Hepatocyte (in vitro differentiated cells): ENCODE data around the gene AP1G2. TPM values are rescaled to one million over a fixed set of nuclear protein-coding genes. Genes with fewer than 3 reads are reported as not detected.
"Not testable (repeated sequence)": the region's sequence is repeated elsewhere in the genome, so short reads cannot be mapped to it uniquely, and the experiment has no call there.

Source experiments
- DNase-seq: peaks from one replicate; pipeline ENCODE4 v3.0.0-alpha.2; 2016; ENCODE audit warnings: low spot score
- H2AFZ ChIP-seq: fragments of 200-600 bp; sonication (generic); 2 replicates; pipeline ENCODE4 v1.6.0; 2016; ENCODE audit warnings: antibody characterized with exemption, mild to moderate bottlenecking
- H3K27ac ChIP-seq: fragments of 200-600 bp; sonication (generic); 2 replicates; pipeline ENCODE4 v1.5.1; 2016; ENCODE audit warnings: mild to moderate bottlenecking
- H3K27me3 ChIP-seq: fragments of 200-600 bp; sonication (generic); 2 replicates; pipeline ENCODE4 v1.6.1; 2016
- H3K36me3 ChIP-seq: fragments of 200-600 bp; sonication (generic); replicated peaks from 2 replicates; pipeline ENCODE4 v1.5.1; 2016; ENCODE audit warnings: low read depth; ENCODE audit not compliant: insufficient read depth
- H3K4me1 ChIP-seq: fragments of 200-600 bp; sonication (generic); 2 replicates; pipeline ENCODE4 v1.5.1; 2016; ENCODE audit warnings: mild to moderate bottlenecking, moderate library complexity; ENCODE audit not compliant: insufficient read depth
- H3K4me2 ChIP-seq: fragments of 200-600 bp; sonication (generic); 2 replicates; pipeline ENCODE4 v1.6.0; 2016
- H3K4me3 ChIP-seq: fragments of 200-600 bp; sonication (generic); 2 replicates; pipeline ENCODE4 v1.5.1; 2016; ENCODE audit warnings: mild to moderate bottlenecking
- H3K79me2 ChIP-seq: fragments of 200-600 bp; sonication (generic); 2 replicates; pipeline ENCODE4 v1.6.0; 2017; ENCODE audit warnings: mild to moderate bottlenecking
- H3K9me2 ChIP-seq: fragments of 200-600 bp; sonication (generic); replicated peaks from 2 replicates; pipeline ENCODE4 v1.6.0; 2017; ENCODE audit warnings: mild to moderate bottlenecking; ENCODE audit not compliant: insufficient read depth
- H3K9me3 ChIP-seq: fragments of 200-600 bp; sonication (generic); 2 replicates; pipeline ENCODE4 v1.5.1; 2016; ENCODE audit warnings: low read depth, mild to moderate bottlenecking
- H4K20me1 ChIP-seq: fragments of 200-600 bp; sonication (generic); 2 replicates; pipeline ENCODE4 v1.6.0; 2016; ENCODE audit warnings: mild to moderate bottlenecking; ENCODE audit not compliant: insufficient read depth, poor library complexity, severe bottlenecking
- EZH2 ChIP-seq: fragments of 200-600 bp; sonication (generic); IDR thresholded peaks from 2 replicates; pipeline ENCODE4 v1.6.1; 2016; ENCODE audit warnings: antibody characterized with exemption, mild to moderate bottlenecking, borderline replicate concordance
- EZH2phosphoT487 ChIP-seq: fragments of 200-600 bp; sonication (generic); IDR thresholded peaks from one replicate; pipeline ENCODE4 v1.6.1; 2018; ENCODE audit warnings: antibody characterized with exemption, mild to moderate bottlenecking, low read depth, moderate library complexity; ENCODE audit not compliant: unreplicated experiment, severe bottlenecking
- WGBS: methylation state at CpG from one replicate; pipeline ENCODE4 v1.1.6; 2016; ENCODE audit warnings: low lambda C conversion rate; ENCODE audit errors: missing lambda C conversion rate; 5-methylcytosine and 5-hydroxymethylcytosine counted together
- polyA plus RNA-seq: library from polyadenylated mRNA; unstranded; fragments of >200 nt; fragmentation: Nextera tagmentation; extraction: Ambion mirVana; gene quantifications from 2 replicates; pipeline ENCODE4 v1.2.1, GENCODE V29; 2016
- total RNA-seq: library from RNA; depleted of rRNA; stranded (reverse); fragments of >200 nt; gene quantifications from 2 replicates; pipeline ENCODE4 v1.2.3, GENCODE V29; 2014
- TF ChIP-seq, protein P1 (sequence below): fragments of 200-600 bp; sonication (generic); IDR thresholded peaks from 2 replicates; pipeline ENCODE4 v1.5.1; 2016; ENCODE audit warnings: antibody characterized with exemption, mild to moderate bottlenecking; ENCODE audit not compliant: poor library complexity

The AP1G2 gene
- total and polyA plus RNA-seq, 2 experiments from 2014 or later, result 87.5 to 191 TPM

DNA sequence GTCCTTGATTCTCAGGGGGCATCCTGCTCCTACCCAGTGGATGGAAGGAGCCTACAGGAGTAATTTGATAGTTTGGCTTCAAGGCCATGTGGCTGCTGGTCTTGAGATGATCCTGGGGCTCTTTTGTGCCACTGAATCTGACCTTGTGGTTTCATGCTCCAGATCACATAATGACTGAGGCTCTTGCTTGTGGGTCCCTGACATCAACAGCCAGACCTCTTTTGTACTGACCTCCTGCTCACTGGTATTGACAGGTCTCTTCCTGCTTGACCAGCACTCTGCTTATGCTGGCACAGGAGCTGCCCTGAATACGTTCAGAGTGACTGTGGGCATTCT lies 34.2 kb upstream of the AP1G2 start:
- WGBS, result 52% methylated on average over 1 of the region's 1 CpG
- H3K36me3 ChIP-seq, result no peaks in the 10 kb centered on the region
- peak overlapping the region; percentile 12 for H3K27ac ChIP-seq

DNA sequence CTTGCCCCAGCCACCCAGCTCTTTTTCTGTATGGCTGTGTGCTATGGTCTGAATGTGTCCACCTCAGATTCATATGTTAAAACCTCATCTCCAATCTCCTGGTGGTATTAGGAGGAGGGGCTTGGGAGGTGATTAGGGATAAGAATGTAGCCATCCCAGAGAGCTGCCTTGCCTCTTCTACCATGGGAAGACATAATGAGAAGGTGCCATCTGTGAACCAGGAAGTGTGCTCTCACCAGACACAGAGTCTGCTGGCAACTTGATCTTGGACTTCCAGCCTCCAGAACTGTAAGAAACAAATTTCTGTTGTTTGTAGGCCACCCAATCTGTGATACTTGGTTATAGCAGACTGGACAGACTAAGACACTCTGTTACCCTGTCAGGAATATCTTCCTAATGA lies 33.8 kb upstream of the AP1G2 start:
- Histone ChIP-seq H2AFZ (no peak overlapping the region), H3K4me2 (no peak overlapping the region), H3K36me3 (no peaks in the 10 kb centered on the region), H3K4me3 (no peak overlapping the region), H3K4me1 (no peaks in the 10 kb centered on the region), H3K79me2 (no peaks in the 10 kb centered on the region), H3K9me2 (no peaks in the 10 kb centered on the region), H3K27ac (no peak overlapping the region), H3K9me3 (no peaks in the 10 kb centered on the region), H3K27me3 (no peaks in the 10 kb centered on the region), H4K20me1 (no peaks in the 10 kb centered on the region)
- TF ChIP-seq, protein P1, sequence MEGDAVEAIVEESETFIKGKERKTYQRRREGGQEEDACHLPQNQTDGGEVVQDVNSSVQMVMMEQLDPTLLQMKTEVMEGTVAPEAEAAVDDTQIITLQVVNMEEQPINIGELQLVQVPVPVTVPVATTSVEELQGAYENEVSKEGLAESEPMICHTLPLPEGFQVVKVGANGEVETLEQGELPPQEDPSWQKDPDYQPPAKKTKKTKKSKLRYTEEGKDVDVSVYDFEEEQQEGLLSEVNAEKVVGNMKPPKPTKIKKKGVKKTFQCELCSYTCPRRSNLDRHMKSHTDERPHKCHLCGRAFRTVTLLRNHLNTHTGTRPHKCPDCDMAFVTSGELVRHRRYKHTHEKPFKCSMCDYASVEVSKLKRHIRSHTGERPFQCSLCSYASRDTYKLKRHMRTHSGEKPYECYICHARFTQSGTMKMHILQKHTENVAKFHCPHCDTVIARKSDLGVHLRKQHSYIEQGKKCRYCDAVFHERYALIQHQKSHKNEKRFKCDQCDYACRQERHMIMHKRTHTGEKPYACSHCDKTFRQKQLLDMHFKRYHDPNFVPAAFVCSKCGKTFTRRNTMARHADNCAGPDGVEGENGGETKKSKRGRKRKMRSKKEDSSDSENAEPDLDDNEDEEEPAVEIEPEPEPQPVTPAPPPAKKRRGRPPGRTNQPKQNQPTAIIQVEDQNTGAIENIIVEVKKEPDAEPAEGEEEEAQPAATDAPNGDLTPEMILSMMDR, result no peak
- TF ChIP-seq EZH2phosphoT487 (no peak), EZH2 (no peak)
- DNase-seq, result no peak

More for the DNA sequence above, 34.2 kb upstream of the AP1G2 start:
- Histone ChIP-seq H3K9me2 (no peaks in the 10 kb centered on the region), H3K4me2 (no peak overlapping the region), H3K4me1 (no peaks in the 10 kb centered on the region), H3K4me3 (no peak overlapping the region), H3K9me3 (no peaks in the 10 kb centered on the region), H4K20me1 (no peaks in the 10 kb centered on the region), H2AFZ (no peak overlapping the region), H3K27me3 (no peaks in the 10 kb centered on the region), H3K79me2 (no peaks in the 10 kb centered on the region)
- TF ChIP-seq EZH2phosphoT487 (no peak), EZH2 (no peak)
- no peak for DNase-seq

DNA sequence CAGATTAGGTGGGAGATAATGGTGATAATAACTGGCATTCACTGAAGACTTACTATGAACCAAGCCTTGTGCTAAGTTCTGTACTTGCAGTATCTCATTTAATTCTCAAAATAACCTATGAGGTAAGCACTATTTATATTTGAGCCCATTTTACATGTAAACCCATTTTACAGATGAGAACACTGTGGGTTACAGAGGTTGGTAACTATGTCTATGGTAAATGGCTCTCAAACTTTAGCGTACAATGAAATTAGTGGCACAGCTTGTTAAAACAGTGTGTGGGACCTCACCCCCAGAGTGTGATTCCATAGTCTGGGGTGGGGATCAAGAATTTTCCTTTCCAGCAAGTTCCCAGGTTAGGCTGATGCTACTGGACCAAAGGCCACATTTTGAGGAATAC lies 33.2 kb upstream of the AP1G2 start:
- no peak for DNase-seq
- H3K4me3 ChIP-seq, result no peak overlapping the region
- no peaks in the 10 kb centered on the region for H3K4me1 ChIP-seq
- H3K9me3 ChIP-seq, result no peaks in the 10 kb centered on the region
- no peaks in the 10 kb centered on the region for H3K36me3 ChIP-seq
- H3K79me2 ChIP-seq, result no peaks in the 10 kb centered on the region
- no peaks in the 10 kb centered on the region for H3K9me2 ChIP-seq
- no peak for TF ChIP-seq EZH2
- TF ChIP-seq, protein P1, result no peak
- no peak for TF ChIP-seq EZH2phosphoT487
- no peak overlapping the region for H3K4me2 ChIP-seq
- no peaks in the 10 kb centered on the region for H3K27me3 ChIP-seq
- no peak overlapping the region for H2AFZ ChIP-seq
- H3K27ac ChIP-seq, result no peak overlapping the region
- H4K20me1 ChIP-seq, result no peaks in the 10 kb centered on the region
- 100% methylated on average over 1 of the region's 1 CpG for WGBS

DNA sequence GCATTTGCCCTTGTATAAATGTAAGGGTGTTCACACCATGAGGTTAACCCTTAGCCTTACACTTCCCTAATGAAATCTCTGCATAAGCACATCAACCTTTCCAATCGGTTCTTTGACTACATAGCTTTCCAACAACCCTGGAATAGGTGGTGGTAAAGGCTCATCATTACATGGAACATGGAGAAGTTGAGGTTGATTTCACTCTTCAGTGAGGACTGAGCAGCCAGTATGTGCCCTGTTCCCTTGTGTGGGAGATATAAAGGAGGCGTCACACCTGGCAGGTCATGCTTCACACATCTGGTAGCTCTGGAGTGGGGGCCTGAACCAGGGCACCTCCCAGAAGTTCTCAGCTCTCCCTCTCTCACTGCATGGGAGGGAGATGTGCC lies 32.7 kb upstream of the AP1G2 start:
- DNase-seq, result no peak
- WGBS, result 65% methylated on average over 2 of the region's 2 CpGs
- no peak overlapping the region for H3K27ac ChIP-seq
- no peaks in the 10 kb centered on the region for H3K9me3 ChIP-seq
- H3K79me2 ChIP-seq, result no peaks in the 10 kb centered on the region
- H3K9me2 ChIP-seq, result no peaks in the 10 kb centered on the region
- H2AFZ ChIP-seq, result no peak overlapping the region
- H3K4me1 ChIP-seq, result no peaks in the 10 kb centered on the region
- TF ChIP-seq, protein P1, result no peak
- no peak for TF ChIP-seq EZH2phosphoT487
- no peak for TF ChIP-seq EZH2
- H3K27me3 ChIP-seq, result no peaks in the 10 kb centered on the region
- no peak overlapping the region for H3K4me2 ChIP-seq
- no peaks in the 10 kb centered on the region for H3K36me3 ChIP-seq
- no peaks in the 10 kb centered on the region for H4K20me1 ChIP-seq
- no peak overlapping the region for H3K4me3 ChIP-seq

DNA sequence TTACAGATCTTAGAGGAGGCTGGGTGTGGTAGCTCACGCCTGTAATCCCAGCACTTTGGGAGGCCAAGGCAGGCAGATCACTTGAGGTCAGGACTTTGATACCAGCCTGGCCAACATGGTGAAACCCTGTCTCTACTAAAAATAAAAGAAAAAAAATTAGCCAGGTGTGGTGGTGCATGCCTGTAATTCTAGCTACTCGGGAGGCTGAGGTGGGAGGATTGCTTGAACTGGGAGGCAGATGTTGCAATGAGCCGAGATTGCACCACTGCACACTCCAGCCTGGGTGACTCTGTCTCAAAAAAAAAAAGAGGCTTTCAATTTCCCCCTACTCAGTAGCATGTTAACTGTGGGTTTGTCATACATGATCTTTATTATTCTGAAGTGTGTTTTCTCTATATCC lies 26.6 kb upstream of the AP1G2 start:
- not testable (repeated sequence) for H3K4me3 ChIP-seq, H4K20me1 ChIP-seq, H3K9me2 ChIP-seq, H3K27me3 ChIP-seq, H3K27ac ChIP-seq, H3K4me2 ChIP-seq, H3K79me2 ChIP-seq, H3K36me3 ChIP-seq, H3K9me3 ChIP-seq, H2AFZ ChIP-seq, DNase-seq, H3K4me1 ChIP-seq
- WGBS, result 83% methylated on average over 2 of the region's 3 CpGs
